Right renal cortex interstitium (tissue), 3 donors: ENCODE results near the gene ATXN1. TPM values are rescaled to one million over a fixed set of nuclear protein-coding genes. Genes with fewer than 3 reads are reported as not detected.

Source experiments
- DNase-seq, 3 donors: peaks; one replicate each; pipeline ENCODE4 v3.0.0-alpha.2; 2013; ENCODE audit warnings: low read depth in 3 of 3, low spot score in 2 of 3
- polyA plus RNA-seq, 3 donors: library from polyadenylated mRNA; unstranded; fragments of 120-200 nt; gene quantifications; one replicate each; pipeline ENCODE4 v1.2.1, GENCODE V29; 2013; ENCODE audit not compliant: insufficient read length in 3 of 3

The ATXN1 gene
- polyA plus RNA-seq, 3 donors = 17.5 to 19.4 (median 19.4) TPM

- DNase-seq = no peak
Measured at GRCh38 chr6:16518265-16518664, 243.0 kb downstream of the ATXN1 start.

DNA sequence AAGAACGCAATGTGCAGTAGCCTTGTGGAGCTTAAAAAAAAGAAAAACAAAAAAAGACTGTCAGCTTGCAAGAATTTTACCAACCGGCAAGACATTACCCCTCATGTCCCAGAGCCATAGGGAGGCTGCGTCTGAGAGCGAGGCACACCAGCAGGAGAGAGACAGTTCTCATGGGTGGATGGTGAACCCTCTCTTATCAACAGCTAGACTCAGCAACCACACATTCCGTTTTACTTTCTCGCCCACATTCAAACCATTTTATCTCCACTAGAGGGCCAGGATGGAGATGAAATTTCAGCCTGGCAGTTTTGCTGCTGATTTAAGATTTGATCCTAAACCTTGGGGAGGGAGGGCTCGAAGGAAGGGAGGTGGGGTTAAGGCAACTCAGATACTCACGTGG is 247.0 kb downstream of the ATXN1 start:
- no peak for DNase-seq

GRCh38 chr6:16512544-16513290 is 248.5 kb downstream of the ATXN1 start:
- DNase-seq = no peak

- DNase-seq = no peak
Measured at GRCh38 chr6:16511723-16512489, 249.4 kb downstream of the ATXN1 start.

GRCh38 chr6:16511040-16511660 is 250.1 kb downstream of the ATXN1 start:
- no peak for DNase-seq

DNA sequence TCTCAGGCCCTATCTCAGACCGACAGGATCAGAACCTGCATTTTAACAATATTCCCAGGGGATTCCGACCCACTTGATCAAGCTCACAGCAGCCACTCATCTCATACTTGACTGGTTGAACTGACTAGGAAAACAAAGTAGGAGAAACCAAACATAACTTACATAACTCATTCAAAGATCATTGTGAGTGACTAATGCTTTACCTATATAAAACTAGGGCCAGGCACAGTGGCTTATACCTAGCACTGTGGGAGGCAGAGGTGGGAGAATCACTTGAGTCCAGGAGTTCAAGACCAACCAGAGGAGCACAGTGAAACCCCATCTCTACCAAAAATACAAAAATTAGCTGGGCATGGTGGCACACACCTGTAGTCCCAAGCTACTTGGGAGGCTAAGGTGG is 251.0 kb downstream of the ATXN1 start:
- DNase-seq = no peak

DNA sequence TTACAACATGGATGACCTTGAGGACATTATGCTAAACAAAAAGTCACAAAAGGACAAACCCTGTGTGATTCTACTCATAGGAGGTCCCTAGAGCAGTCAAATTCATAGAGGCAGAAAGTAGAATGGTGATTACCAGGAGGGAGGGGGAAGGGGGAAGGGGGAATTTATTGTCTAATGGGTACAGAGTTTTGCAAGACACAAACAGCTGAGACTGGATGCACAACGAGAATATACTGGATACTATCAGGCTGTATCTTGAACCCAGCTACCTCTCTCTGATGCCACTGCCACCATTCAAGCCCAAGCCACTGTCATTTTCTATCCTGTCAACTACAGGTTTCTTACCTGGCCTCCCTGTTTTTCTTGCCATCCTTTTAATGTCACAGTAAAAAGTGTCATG is 252.3 kb downstream of the ATXN1 start:
- DNase-seq = no peak

DNA sequence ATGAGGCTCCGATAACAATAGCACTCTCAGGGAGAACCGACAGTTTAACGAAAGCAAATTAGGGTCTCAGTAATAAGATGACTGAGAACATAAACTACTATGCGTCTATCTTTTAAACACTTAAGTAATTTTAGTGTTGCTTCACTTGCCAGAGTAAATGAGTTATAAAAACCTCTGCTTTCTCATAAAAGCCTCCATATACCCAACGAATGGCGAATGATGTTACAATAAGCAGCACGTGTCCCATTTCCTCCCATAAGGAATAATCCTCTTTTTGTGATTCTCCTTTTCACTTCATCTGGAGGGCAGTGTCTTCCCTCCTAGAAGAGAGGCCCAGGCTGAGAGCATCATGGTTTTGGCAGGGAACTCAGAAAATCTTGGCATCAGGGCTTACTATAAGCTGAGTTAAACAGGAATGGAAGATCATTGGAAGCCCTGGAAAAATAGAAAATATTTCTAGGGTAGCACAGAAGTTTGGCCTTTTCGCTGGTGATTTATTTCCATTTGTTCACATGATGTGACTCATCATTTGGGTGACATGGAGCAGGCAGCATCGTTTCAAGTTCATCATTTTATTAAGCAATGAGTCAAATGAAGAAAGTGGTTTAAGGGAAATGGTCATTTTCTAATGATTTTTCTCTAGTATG is 255.4 kb downstream of the ATXN1 start:
- DNase-seq = no peak

DNA sequence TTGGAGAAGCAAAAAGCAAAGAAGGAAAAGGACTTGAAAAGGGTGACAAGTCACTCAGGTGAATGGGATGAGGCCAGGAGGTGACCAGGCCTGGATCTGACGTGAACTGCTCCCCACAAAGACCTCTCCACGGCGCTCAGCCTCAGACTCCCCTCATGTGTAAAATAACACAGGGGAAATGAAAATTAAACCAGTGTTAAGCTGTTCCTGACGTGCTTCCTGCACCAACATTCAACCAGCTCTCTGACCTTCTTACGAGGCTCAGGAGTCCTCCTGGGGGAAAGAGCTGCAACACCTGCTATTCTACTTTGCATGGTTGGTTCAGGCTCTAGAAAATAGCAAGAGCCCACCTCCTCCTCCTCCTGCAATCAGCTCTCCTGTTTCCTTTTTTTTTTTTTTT is 256.7 kb downstream of the ATXN1 start:
- DNase-seq = no peak

DNA sequence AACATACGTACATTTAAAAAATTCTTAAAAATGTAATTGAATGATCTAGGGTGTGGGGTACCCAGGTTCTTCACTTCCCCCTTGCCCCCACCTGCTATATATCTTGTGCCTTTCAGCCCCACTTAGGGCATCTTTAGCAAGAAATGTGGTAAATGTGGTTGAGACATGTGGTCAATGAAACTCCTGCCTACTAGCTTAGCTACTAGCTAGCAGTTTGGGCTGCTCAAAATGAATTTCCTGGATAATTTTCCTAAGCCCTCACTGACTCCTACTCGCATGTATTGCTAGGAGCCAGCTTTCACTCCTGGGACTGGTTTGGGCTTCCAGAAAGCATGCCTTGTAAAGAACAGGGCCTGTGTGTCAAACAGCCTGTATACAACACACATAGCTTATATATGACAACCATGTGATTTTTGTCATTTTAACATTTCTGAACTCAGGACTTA is 257.3 kb downstream of the ATXN1 start:
- DNase-seq = no peak

- DNase-seq = no peak
Measured at GRCh38 chr6:16503241-16503775, 258.0 kb downstream of the ATXN1 start.

GRCh38 chr6:16498957-16499356 is 262.3 kb downstream of the ATXN1 start:
- no peak for DNase-seq

- no peak for DNase-seq
Measured at GRCh38 chr6:16498237-16498636, 263.0 kb downstream of the ATXN1 start.

- DNase-seq = no peak
Measured at GRCh38 chr6:16496991-16497801, 264.1 kb downstream of the ATXN1 start.

GRCh38 chr6:16496210-16496609 is 265.1 kb downstream of the ATXN1 start:
- DNase-seq = no peak

- no peak for DNase-seq
Measured at GRCh38 chr6:16494793-16495192, 266.5 kb downstream of the ATXN1 start.

DNA sequence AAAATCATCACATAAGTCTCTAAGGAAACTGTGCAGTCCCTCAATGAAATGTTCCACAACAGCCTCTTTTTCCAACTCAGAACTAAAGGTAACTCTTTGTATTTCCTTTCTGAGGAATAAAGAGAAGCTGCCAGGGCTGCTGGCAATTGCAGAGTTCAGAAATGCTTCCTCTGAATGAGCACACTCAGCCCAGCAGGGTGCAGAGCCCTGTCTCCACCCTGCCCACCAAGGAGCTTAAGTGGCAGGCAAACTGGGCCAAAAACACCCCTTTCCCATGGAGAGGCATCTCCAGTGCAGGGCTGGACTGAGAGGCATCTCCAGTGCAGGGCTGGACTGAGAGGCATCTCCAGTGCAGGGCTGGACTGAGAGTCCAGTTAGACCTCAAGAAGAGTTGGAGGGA is 267.5 kb downstream of the ATXN1 start:
- DNase-seq = no peak

- DNase-seq = no peak
Measured at GRCh38 chr6:16493112-16493511, 268.1 kb downstream of the ATXN1 start.

GRCh38 chr6:16491666-16492313 is 269.5 kb downstream of the ATXN1 start:
- DNase-seq = no peak

DNA sequence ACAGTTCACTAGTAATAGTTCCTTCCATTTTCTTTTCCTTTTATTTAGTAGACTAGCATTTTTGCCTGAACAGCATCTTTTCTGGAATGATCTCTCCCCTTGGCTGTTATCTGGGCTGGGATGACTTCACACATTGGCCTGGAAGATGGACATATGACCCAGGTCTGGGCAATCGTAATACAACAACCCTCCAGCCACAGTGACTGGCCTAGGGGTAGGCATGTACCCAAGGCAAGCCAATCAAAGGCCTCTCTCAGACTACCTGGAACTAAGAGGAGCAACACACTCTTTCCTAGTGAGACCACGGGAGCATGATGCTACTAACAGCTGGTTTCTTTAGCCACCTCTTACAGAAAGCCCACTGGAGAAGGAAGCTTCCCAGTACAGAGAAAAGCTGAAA is 270.6 kb downstream of the ATXN1 start:
- DNase-seq = no peak
